Psoas muscle (tissue), 8 donors: ENCODE measurements around the gene RPS3. TPM values are rescaled to one million over a fixed set of nuclear protein-coding genes. Genes with fewer than 3 reads are reported as not detected.
A peak's percentile ranks its signal among the peaks of the same experiment; 100 is the strongest.

Experiments used
- ATAC-seq, 4 donors: fragments of 200-7000 bp; cut with Tn5 transposase; one replicate each; pipeline ENCODE4 v1.9.1; 2020; ENCODE audit warnings: moderate library complexity in 3 of 4, mild to moderate bottlenecking in 2 of 4
- DNase-seq, 2 donors: peaks; one replicate each; pipeline ENCODE4 v3.0.0-alpha.2; 2020
- H3K27ac ChIP-seq: fragments of 200-600 bp; one replicate; pipeline ENCODE4 v1.8.0; 2022
- H3K27me3 ChIP-seq, 3 donors: fragments of 200-600 bp in 1 of 3; one replicate each; pipeline versions ENCODE4 v1.6.1 to v1.8.0; 2013 to 2022; ENCODE audit warnings: low read length in 2 of 3, mild to moderate bottlenecking in 2 of 3, moderate library complexity in 1 of 3; ENCODE audit not compliant: insufficient read depth in 3 of 3
- H3K36me3 ChIP-seq, 2 donors: fragments of 200-600 bp in 1 of 2; one replicate each; pipeline versions ENCODE4 v1.6.1 to v1.8.0; 2013 to 2022; ENCODE audit warnings: low read depth in 1 of 2, mild to moderate bottlenecking in 1 of 2, moderate library complexity in 1 of 2; ENCODE audit not compliant: insufficient read depth in 1 of 2
- H3K4me1 ChIP-seq: fragments of 200-600 bp; one replicate; pipeline ENCODE4 v1.8.0; 2022
- H3K4me3 ChIP-seq: fragments of 200-600 bp; one replicate; pipeline ENCODE4 v1.8.0; 2022; ENCODE audit warnings: mild to moderate bottlenecking
- H3K9me3 ChIP-seq: fragments of 200-600 bp; one replicate; pipeline ENCODE4 v1.8.0; 2022
- WGBS, 3 donors: extraction: QIAGEN DNeasy Blood & Tissue Kit; methylation state at CpG; one replicate each; pipeline versions ENCODE4 v1.1.6 to v1.1.7; 2013; 5-methylcytosine and 5-hydroxymethylcytosine counted together
- intact Hi-C, 2 donors: fragments of 100-400 bp; cut with DNase I; formaldehyde crosslinking; loops; one replicate each; pipeline versions ENCODE4 v1.11.0 to v1.14.2; 2022
- polyA plus RNA-seq, 3 donors: library from polyadenylated mRNA; stranded (reverse); fragments of 200-250 nt; gene quantifications; one replicate each; pipeline ENCODE4 v1.2.3, GENCODE V29; 2013
- total RNA-seq, 4 donors: library from RNA; stranded (reverse); fragmentation: NEBNext Ultra II Directional in 2 of 4; extraction: Animal tissue kit (Norgen Biotek cat#: 25700) in 2 of 4; gene quantifications; one replicate each; pipeline versions ENCODE4 v1.2.1 to v1.2.4, GENCODE V29; 2021 to 2023
- TF ChIP-seq, protein P1 (sequence below): fragments of 200-600 bp; IDR thresholded peaks from one replicate; pipeline ENCODE4 v1.8.0; 2022; ENCODE audit warnings: antibody characterized with exemption
- donor health status: healthy with polysubstance abuse.
- donor health status: DM: no; HTN: no; CAD: no; lungs with moderate emphysema.
- donor health status: Bipolar disorder and iron deficiency.
- donor health status: healthy.
- donor health status: DM: yes; HTN: yes; CAD: no.
- donor health status: DM: no; HTN: no; CAD: no.
- donor health status: DM: no; HTN: no; CAD: no.
- donor health status: DM: yes; HTN: yes; CAD: no.

The RPS3 gene
- total and polyA plus RNA-seq, 7 donors, result 807 to 2,132 (median 1,216) TPM

DNA sequence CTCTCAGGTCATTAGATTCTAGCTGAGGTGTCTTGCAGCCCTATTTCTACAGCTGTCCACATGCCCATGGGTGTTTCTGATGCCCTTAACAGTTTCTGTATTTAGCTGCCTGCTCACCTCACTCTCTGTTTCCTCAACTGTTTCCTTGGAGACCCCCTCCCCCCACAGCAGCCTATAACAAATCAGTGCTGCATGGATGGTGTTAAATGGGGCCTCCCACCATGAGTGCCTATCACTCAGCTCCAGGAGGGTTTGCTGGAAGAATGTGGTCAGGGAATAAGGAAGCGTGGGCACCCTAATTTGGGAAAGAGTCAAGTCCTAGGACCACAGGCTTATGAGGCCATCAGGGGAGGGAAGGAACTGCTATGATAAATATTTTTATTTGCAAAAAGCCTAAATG lies 25.1 kb downstream of the RPS3 start:
- H3K36me3 ChIP-seq, result peaks cover 3 to 13% of the 10 kb centered on the region in 2 donors
- no peak overlapping the region for H3K27ac ChIP-seq
- ATAC-seq, result no peak
- WGBS, 3 donors, result 95 to 100% (median 100%) methylated on average over 1 of the region's 1 CpG
- intact Hi-C loops, result no loop called here
- TF ChIP-seq, protein P1, sequence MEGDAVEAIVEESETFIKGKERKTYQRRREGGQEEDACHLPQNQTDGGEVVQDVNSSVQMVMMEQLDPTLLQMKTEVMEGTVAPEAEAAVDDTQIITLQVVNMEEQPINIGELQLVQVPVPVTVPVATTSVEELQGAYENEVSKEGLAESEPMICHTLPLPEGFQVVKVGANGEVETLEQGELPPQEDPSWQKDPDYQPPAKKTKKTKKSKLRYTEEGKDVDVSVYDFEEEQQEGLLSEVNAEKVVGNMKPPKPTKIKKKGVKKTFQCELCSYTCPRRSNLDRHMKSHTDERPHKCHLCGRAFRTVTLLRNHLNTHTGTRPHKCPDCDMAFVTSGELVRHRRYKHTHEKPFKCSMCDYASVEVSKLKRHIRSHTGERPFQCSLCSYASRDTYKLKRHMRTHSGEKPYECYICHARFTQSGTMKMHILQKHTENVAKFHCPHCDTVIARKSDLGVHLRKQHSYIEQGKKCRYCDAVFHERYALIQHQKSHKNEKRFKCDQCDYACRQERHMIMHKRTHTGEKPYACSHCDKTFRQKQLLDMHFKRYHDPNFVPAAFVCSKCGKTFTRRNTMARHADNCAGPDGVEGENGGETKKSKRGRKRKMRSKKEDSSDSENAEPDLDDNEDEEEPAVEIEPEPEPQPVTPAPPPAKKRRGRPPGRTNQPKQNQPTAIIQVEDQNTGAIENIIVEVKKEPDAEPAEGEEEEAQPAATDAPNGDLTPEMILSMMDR, result no peak
- no peaks in the 10 kb centered on the region for H3K9me3 ChIP-seq
- no peak for DNase-seq
- H3K4me3 ChIP-seq, result no peak overlapping the region
- peaks cover 0 to 10% (median 3%) of the 10 kb centered on the region in 3 donors for H3K27me3 ChIP-seq
- H3K4me1 ChIP-seq, result no peaks in the 10 kb centered on the region

DNA sequence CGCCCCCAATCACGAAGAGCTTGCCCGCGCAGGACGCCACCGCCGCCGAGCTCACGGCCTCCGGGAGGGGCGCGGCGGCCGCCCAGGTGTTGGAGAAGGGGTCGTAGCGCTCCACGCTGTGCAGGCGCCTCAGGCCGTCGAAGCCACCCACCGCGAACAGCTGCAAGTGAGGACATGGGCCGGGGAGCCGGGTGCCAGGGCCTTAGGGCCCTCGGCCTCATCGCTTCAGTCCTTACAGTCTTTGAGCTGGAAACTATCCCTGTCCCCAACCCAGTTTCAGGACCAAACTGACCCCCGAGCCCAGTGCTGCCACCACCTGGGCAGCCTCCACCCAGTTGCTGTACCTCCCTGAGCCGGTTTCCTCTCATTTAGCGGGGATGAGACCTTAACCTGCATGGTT lies 26.1 kb downstream of the RPS3 start:
- 73 to 77% (median 74%) methylated on average over 20 to 29 of the region's 29 CpGs for WGBS, 3 donors
- intact Hi-C loops, result no loop called here
- H3K27me3 ChIP-seq, result peaks cover 0 to 18% (median 3%) of the 10 kb centered on the region in 3 donors
- peak; percentile 11 to 45 for DNase-seq
- H3K4me3 ChIP-seq, result no peak overlapping the region
- TF ChIP-seq, protein P1, result peak; percentile 6
- H3K36me3 ChIP-seq, result peaks cover 3 to 13% of the 10 kb centered on the region in 2 donors
- H3K27ac ChIP-seq, result no peak overlapping the region
- ATAC-seq, result no peak
- no peaks in the 10 kb centered on the region for H3K9me3 ChIP-seq
- H3K4me1 ChIP-seq, result no peaks in the 10 kb centered on the region

DNA sequence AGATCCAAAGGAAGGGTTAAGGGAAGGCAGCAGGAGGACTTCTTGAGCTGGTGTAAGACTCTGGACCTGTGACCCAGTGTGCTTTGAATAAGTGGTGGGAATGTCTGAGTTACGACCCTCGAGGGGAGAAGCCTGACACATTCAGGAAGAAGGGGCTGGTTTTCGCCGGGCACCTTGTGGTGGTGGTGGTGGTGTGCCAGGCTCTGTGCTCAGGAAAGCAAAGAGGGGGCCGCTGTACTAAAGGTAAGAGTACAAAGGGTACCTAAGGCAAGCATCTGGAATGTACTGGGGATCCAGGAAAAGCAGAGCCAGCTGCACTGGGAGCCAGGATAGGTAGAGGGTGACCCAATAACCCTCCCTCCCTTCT lies 27.4 kb downstream of the RPS3 start:
- no peaks in the 10 kb centered on the region for H3K9me3 ChIP-seq
- no peak for ATAC-seq
- no peak for DNase-seq
- TF ChIP-seq, protein P1, result no peak
- H3K27ac ChIP-seq, result no peak overlapping the region
- peaks cover 0 to 30% (median 12%) of the 10 kb centered on the region in 3 donors for H3K27me3 ChIP-seq
- H3K36me3 ChIP-seq, result peaks cover 3 to 13% of the 10 kb centered on the region in 2 donors
- no peaks in the 10 kb centered on the region for H3K4me1 ChIP-seq
- H3K4me3 ChIP-seq, result no peak overlapping the region
- intact Hi-C loops, result no loop called here
- 87 to 92% (median 91%) methylated on average over 5 of the region's 5 CpGs for WGBS, 3 donors

DNA sequence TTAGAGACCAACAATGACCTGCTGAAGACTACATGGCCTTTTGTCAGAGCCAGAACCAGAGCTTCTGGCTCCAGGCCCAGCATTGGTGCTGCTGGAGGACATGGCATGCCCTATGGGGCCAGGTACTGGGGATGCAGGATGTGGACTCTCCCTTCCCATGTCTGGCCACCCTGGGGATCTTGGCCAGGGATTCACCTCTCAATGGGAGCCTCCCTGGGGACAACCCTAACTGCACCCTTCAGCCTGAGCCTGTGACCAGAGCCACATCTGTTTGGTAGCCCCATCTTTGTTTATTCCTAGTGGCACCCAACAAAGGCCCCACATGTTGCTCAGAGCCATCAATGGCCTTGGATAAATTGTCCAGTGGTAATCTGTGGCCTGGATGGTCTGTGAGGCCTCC lies 27.9 kb downstream of the RPS3 start:
- TF ChIP-seq, protein P1, result no peak
- intact Hi-C loops, result no loop called here
- Histone ChIP-seq H3K27me3 (peaks cover 0 to 35% (median 12%) of the 10 kb centered on the region in 3 donors), H3K27ac (no peak overlapping the region), H3K36me3 (peaks cover under 1 to 13% of the 10 kb centered on the region in 2 donors), H3K4me3 (no peak overlapping the region), H3K4me1 (no peaks in the 10 kb centered on the region), H3K9me3 (no peaks in the 10 kb centered on the region)
- ATAC-seq (no peak), DNase-seq (peak in 1 of 2 donors; percentile 7)

DNA sequence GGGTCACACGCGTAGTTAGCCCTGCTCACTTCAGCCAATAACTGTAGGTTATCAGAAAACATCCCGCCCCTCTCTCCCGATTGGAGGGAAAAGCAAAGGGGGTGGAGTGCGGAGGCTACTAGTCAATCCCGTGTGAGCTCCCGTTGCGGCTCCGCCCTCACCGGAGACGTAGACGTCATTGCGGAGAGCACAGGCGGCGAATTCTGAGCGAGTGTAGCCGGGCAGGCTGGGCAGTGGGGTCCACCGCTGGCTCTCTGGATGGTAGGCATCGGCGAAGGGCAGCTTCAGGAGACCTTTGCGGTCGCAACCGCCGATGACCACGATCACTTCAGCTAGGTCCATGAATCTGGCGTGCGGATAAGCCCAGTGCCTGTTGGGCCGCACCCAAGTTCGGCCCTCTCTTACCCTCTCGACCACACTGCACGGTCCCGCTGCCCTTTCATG lies 29.0 kb downstream of the RPS3 start:
- DNase-seq (peak; percentile 89 to 95), ATAC-seq (peak; percentile 91 to 96 (median 93))
- Histone ChIP-seq H3K9me3 (no peaks in the 10 kb centered on the region), H3K36me3 (peaks cover 0 to 3% of the 10 kb centered on the region in 2 donors), H3K4me1 (no peaks in the 10 kb centered on the region), H3K4me3 (peak overlapping the region; percentile 65), H3K27ac (peak overlapping the region; percentile 46), H3K27me3 (peaks cover 0 to 46% (median 14%) of the 10 kb centered on the region in 3 donors)
- intact Hi-C loops, result no loop called here
- 12 to 40% (median 27%) methylated on average over 32 of the region's 32 CpGs for WGBS, 3 donors
- TF ChIP-seq, protein P1, result no peak
